GM23248 (cell line): ENCODE data around the gene NPIPA5.
"Not testable (repeated sequence)": the region's sequence is repeated elsewhere in the genome, so short reads cannot be mapped to it uniquely, and the experiment has no call there.

Source experiments
- EZH2 ChIP-seq: fragments of 200-600 bp; sonication (generic); IDR thresholded peaks from 2 replicates; pipeline ENCODE4 v1.6.1; 2018; ENCODE audit warnings: antibody characterized with exemption, mild to moderate bottlenecking; ENCODE audit not compliant: insufficient read depth, poor library complexity, severe bottlenecking
- EZH2phosphoT487 ChIP-seq: fragments of 200-600 bp; sonication (generic); IDR thresholded peaks from 2 replicates; pipeline ENCODE4 v1.6.1; 2018; ENCODE audit warnings: antibody characterized with exemption, moderate library complexity, mild to moderate bottlenecking, low read depth; ENCODE audit not compliant: insufficient read depth

DNA sequence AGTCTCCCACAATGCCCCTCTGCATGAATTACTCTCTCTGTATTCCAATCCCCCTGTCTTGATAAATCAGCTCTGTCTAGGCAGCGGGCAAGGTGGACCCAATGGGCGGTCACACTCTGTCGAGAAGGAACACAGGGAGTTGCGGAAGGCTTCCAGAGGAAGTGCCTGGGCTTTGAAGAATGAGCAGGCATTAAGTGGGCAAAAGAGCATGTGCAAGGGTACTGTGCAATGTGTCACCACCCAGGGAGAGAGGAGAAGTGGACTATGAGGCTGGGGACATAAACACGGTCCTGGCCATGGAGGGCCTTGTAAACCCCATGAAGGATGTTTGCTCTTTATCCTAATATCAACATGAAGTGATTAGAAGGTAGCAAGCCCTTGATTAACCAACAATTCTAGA, 44.1 kb downstream of the NPIPA5 start:
- TF ChIP-seq EZH2, EZH2phosphoT487: not testable (repeated sequence)
